GM23338 (cell line): Measurements from ENCODE around the gene PHKG2. TPM values are rescaled to one million over a fixed set of nuclear protein-coding genes. Genes with fewer than 3 reads are reported as not detected.
A peak's percentile ranks its signal among the peaks of the same experiment; 100 is the strongest.

ENCODE experiments used
- ATAC-seq: fragments of 200-7000 bp; cut with Tn5 transposase; 3 replicates; pipeline ENCODE4 v1.9.1; 2020
- DNase-seq: peaks from one replicate; pipeline ENCODE4 v3.0.0-alpha.2; 2015; ENCODE audit warnings: low spot score
- H2AFZ ChIP-seq: fragments of 200-600 bp; sonication (generic); 2 replicates; pipeline ENCODE4 v1.8.0; 2016; ENCODE audit warnings: antibody characterized with exemption, mild to moderate bottlenecking, moderate library complexity
- H3F3A ChIP-seq: fragments of 200-600 bp; sonication (generic); replicated peaks from 2 replicates; pipeline ENCODE4 v1.8.0; 2017; ENCODE audit warnings: antibody characterized with exemption, mixed run types, low read depth
- H3K27ac ChIP-seq: fragments of 200-600 bp; sonication (generic); 2 replicates; pipeline ENCODE4 v1.6.1; 2016; ENCODE audit warnings: low read depth
- H3K27me3 ChIP-seq: fragments of 200-600 bp; sonication (generic); 2 replicates; pipeline ENCODE4 v1.8.0; 2016; ENCODE audit warnings: mild to moderate bottlenecking, mixed run types, moderate library complexity; ENCODE audit not compliant: insufficient read depth
- H3K36me3 ChIP-seq: fragments of 200-600 bp; sonication (generic); 2 replicates; pipeline ENCODE4 v1.8.0; 2016; ENCODE audit warnings: mild to moderate bottlenecking; ENCODE audit not compliant: insufficient read depth
- H3K4me1 ChIP-seq: fragments of 200-600 bp; sonication (generic); 2 replicates; pipeline ENCODE4 v1.8.0; 2016; ENCODE audit warnings: mild to moderate bottlenecking, moderate library complexity; ENCODE audit not compliant: insufficient read depth
- H3K4me2 ChIP-seq: fragments of 200-600 bp; sonication (generic); 2 replicates; pipeline ENCODE4 v1.7.1; 2017; ENCODE audit warnings: mixed run types
- H3K4me3 ChIP-seq: fragments of 200-600 bp; sonication (generic); 2 replicates; pipeline ENCODE4 v1.6.1; 2016; ENCODE audit warnings: mixed run types
- H3K79me2 ChIP-seq: fragments of 200-600 bp; sonication (generic); replicated peaks from 2 replicates; pipeline ENCODE4 v1.8.0; 2017; ENCODE audit warnings: mild to moderate bottlenecking; ENCODE audit not compliant: insufficient read depth
- H3K9me2 ChIP-seq: fragments of 200-600 bp; sonication (generic); 2 replicates; pipeline ENCODE4 v1.8.0; 2017; ENCODE audit not compliant: insufficient read depth
- H4K20me1 ChIP-seq: fragments of 200-600 bp; sonication (generic); replicated peaks from 2 replicates; pipeline ENCODE4 v1.8.0; 2017; ENCODE audit warnings: mild to moderate bottlenecking; ENCODE audit not compliant: insufficient read depth
- H3K27ac Mint-ChIP-seq: 2 replicates; pipeline ENCODE4 v1.8.0; 2020; ENCODE audit warnings: inconsistent platforms, mild to moderate bottlenecking, moderate library complexity, mixed read lengths
- H3K27me3 Mint-ChIP-seq: 3 replicates; pipeline ENCODE4 v1.8.0; 2022; ENCODE audit warnings: low read depth, mild to moderate bottlenecking, moderate library complexity, mixed read lengths, inconsistent platforms; ENCODE audit not compliant: insufficient read depth, poor library complexity
- H3K36me3 Mint-ChIP-seq: 3 replicates; pipeline ENCODE4 v1.8.0; 2021; ENCODE audit warnings: low read depth, mild to moderate bottlenecking, inconsistent platforms, moderate library complexity, mixed read lengths
- H3K4me1 Mint-ChIP-seq: 3 replicates; pipeline ENCODE4 v1.8.0; 2020; ENCODE audit warnings: mild to moderate bottlenecking, inconsistent platforms, mixed read lengths
- H3K4me3 Mint-ChIP-seq: 3 replicates; pipeline ENCODE4 v1.8.0; 2021; ENCODE audit warnings: moderate library complexity, mild to moderate bottlenecking, inconsistent platforms, mixed read lengths
- H3K9me3 Mint-ChIP-seq: 3 replicates; pipeline ENCODE4 v1.8.0; 2020; ENCODE audit warnings: moderate library complexity, mild to moderate bottlenecking, inconsistent platforms, mixed read lengths
- CREB1 ChIP-seq: fragments of 250-450 bp; sonication (Bioruptor Pico); IDR thresholded peaks from 2 replicates; pipeline ENCODE4 v1.5.0; 2020; ENCODE audit warnings: low read depth, mild to moderate bottlenecking, moderate library complexity
- EZH2 ChIP-seq: fragments of 200-600 bp; sonication (generic); IDR thresholded peaks from one replicate; pipeline ENCODE4 v1.8.0; 2017; ENCODE audit warnings: antibody characterized with exemption, mild to moderate bottlenecking, low read depth; ENCODE audit not compliant: unreplicated experiment
- NANOG ChIP-seq: IDR thresholded peaks from 2 replicates; pipeline ENCODE4 v1.6.1; 2016; ENCODE audit warnings: antibody characterized with exemption, borderline replicate concordance
- POLR2AphosphoS5 ChIP-seq: IDR thresholded peaks from 2 replicates; pipeline ENCODE4 v1.6.1; 2016; ENCODE audit warnings: antibody characterized with exemption, low read depth
- STAT1 ChIP-seq: IDR thresholded peaks from one replicate; pipeline ENCODE4 v1.6.1; 2016; ENCODE audit warnings: antibody characterized with exemption; ENCODE audit not compliant: unreplicated experiment
- ZNF331 ChIP-seq: fragments of 250-450 bp; sonication (Bioruptor Pico); IDR thresholded peaks from 2 replicates; pipeline ENCODE4 v1.5.0; 2020; ENCODE audit warnings: low read depth, mild to moderate bottlenecking, moderate library complexity
- polyA plus RNA-seq: library from polyadenylated mRNA; unstranded; fragments of >200 nt; fragmentation: Nextera tagmentation; extraction: Ambion mirVana; gene quantifications from 2 replicates; pipeline ENCODE4 v1.2.1, GENCODE V29; 2016
- total RNA-seq: library from RNA; depleted of rRNA; stranded (reverse); fragments of >200 nt; shearing (Covaris generic); gene quantifications from 2 replicates; pipeline ENCODE4 v1.2.3, GENCODE V29; 2014
- TF ChIP-seq, protein P1 (sequence below): IDR thresholded peaks from 2 replicates; pipeline ENCODE4 v1.6.1; 2016; ENCODE audit warnings: antibody characterized with exemption
- TF ChIP-seq, protein P2 (sequence below), 2 experiments: fragments of 200-600 bp in 1 of 2; sonication (generic) in 1 of 2; conservative IDR thresholded peaks; 2 replicates each; pipeline versions ENCODE4 v1.5.1 to v1.6.1; 2016 to 2017; ENCODE audit warnings: antibody characterized with exemption in 2 of 2, low read depth in 2 of 2, mild to moderate bottlenecking in 2 of 2, moderate library complexity in 1 of 2

PHKG2 gene
- total and polyA plus RNA-seq, 2 experiments from 2014 or later = 26.9 to 27.0 TPM

DNA sequence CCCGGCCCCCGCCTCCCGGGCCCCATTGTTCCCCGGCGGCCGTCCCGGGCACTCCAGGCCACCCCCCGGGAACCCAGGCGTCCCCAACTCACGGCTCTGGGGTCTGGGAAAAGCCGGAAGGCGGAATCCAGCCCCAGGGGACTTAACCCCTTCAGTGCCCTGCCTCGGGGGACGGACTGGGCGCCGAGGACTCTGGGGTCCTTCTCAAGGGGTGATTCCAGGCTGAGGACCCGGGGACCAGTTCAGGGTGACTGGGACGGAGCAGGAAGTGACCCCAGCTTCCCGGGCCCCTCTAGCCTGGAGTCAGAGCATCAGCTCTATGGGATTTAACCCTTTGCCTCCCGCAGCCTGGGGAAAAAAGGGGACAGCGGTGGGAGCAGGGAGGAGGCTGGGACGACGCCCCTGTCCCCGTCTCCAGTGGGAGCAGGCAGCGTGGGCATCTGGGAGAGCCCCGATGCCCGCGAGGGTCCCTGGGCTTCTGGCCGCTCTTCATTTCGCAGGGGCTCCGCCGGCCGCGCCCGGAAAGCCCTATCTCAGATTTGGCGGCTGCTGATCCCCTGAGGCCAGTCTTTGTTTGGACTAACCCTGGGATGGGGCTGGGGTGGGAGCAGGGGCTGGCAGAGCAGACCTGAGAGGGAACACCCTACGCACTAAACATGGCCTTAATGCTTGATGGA is 38.8 kb downstream of the PHKG2 start, which contains the start of gene ZNF629:
ZNF629 (minus strand) TSS at position 270 of the 677 bp plus-strand sequence. CDS start 2,723 bp downstream, outside the sequence.
- no peaks in the 10 kb centered on the region; the same call in 1 of the 2 replicates for H4K20me1 ChIP-seq
- ATAC-seq (peak; percentile 88), DNase-seq (peak; percentile 95)
- H3K4me2 ChIP-seq = peak within 1 kb of the TSS; percentile 99
- H3F3A ChIP-seq = 0 out of 2 replicates have a peak, but pooled peaks cover 6% of the 10 kb centered on the region
- H3K27me3 ChIP-seq = no peaks in the 10 kb centered on the region
- peak within 1 kb of the TSS; percentile 90 for H3K27ac Mint-ChIP-seq
- H3K4me3 Mint-ChIP-seq = peak within 1 kb of the TSS; percentile 88
- peaks cover 13% of the 10 kb centered on the region for H3K36me3 Mint-ChIP-seq
- peak within 1 kb of the TSS; percentile 100 for H2AFZ ChIP-seq
- peaks cover 3% of the 10 kb centered on the region; the same call in 1 of the 2 replicates for H3K36me3 ChIP-seq
- peak within 1 kb of the TSS; percentile 69; the same call in 1 of the 2 replicates for H3K27ac ChIP-seq
- peak within 1 kb of the TSS; percentile 95 for H3K4me3 ChIP-seq
- H3K79me2 ChIP-seq = peaks cover 17% of the 10 kb centered on the region
- peaks cover 19% of the 10 kb centered on the region for H3K4me1 Mint-ChIP-seq
- no peaks in the 10 kb centered on the region for H3K9me2 ChIP-seq
- H3K27me3 Mint-ChIP-seq = peaks cover 6% of the 10 kb centered on the region
- TF ChIP-seq, protein P1, sequence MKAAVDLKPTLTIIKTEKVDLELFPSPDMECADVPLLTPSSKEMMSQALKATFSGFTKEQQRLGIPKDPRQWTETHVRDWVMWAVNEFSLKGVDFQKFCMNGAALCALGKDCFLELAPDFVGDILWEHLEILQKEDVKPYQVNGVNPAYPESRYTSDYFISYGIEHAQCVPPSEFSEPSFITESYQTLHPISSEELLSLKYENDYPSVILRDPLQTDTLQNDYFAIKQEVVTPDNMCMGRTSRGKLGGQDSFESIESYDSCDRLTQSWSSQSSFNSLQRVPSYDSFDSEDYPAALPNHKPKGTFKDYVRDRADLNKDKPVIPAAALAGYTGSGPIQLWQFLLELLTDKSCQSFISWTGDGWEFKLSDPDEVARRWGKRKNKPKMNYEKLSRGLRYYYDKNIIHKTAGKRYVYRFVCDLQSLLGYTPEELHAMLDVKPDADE = peak; percentile 64; the same call in 1 of the 2 replicates
- TF ChIP-seq POLR2AphosphoS5 = peak; percentile 77
- TF ChIP-seq, protein P2, sequence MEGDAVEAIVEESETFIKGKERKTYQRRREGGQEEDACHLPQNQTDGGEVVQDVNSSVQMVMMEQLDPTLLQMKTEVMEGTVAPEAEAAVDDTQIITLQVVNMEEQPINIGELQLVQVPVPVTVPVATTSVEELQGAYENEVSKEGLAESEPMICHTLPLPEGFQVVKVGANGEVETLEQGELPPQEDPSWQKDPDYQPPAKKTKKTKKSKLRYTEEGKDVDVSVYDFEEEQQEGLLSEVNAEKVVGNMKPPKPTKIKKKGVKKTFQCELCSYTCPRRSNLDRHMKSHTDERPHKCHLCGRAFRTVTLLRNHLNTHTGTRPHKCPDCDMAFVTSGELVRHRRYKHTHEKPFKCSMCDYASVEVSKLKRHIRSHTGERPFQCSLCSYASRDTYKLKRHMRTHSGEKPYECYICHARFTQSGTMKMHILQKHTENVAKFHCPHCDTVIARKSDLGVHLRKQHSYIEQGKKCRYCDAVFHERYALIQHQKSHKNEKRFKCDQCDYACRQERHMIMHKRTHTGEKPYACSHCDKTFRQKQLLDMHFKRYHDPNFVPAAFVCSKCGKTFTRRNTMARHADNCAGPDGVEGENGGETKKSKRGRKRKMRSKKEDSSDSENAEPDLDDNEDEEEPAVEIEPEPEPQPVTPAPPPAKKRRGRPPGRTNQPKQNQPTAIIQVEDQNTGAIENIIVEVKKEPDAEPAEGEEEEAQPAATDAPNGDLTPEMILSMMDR (conservative IDR thresholded peaks at IDR 0.05; ENCODE audit: low read depth in 2 of 2) = no peak
- peak; percentile 65 for TF ChIP-seq CREB1
- H3K9me3 Mint-ChIP-seq = no peaks in the 10 kb centered on the region
- H3K4me1 ChIP-seq = peaks cover 3% of the 10 kb centered on the region; the same call in 1 of the 2 replicates

DNA sequence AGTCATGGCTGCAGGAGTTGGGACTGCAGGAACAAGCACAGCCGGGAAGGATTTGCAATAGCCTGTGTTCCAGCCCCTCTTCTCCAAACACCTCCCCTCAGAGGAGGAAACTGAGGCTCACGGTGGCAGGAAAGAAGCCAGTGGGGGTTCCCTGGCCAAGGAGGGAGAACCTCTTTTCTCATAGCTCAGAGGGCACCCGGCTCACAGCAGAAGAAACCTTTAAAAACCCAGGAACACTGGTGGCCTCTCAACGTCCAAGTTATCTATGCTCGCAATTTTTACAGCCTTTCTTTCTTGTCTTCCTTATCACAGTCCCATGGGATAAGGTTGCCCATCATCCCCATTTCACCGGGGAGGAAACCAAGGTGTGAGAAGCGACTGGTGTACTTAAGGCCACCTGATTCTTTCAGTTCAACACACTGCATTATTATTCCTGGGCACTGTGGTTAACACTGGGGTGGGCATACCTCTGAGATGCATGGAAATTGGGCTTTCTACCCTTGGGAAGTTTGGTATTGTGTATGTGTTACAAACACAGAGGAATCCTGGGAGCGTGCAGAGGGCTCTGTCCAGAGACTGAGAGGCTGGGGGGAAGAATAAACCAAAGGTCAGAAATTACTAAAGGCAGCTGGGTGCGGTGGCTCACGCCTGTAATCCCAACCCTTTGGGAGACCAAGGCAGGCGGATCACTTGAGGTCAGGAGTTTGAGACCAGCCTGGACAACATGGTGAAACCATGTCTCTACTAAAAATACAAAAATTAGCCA is 39.6 kb downstream of the PHKG2 start:
- peaks cover 6% of the 10 kb centered on the region for H3K27me3 Mint-ChIP-seq
- Histone ChIP-seq H3K9me2 (no peaks in the 10 kb centered on the region), H3K27me3 (no peaks in the 10 kb centered on the region), H3K4me3 (peak overlapping the region; percentile 95), H3K4me1 (peaks cover 3% of the 10 kb centered on the region; the same call in 1 of the 2 replicates), H4K20me1 (no peaks in the 10 kb centered on the region; the same call in 1 of the 2 replicates), H3K79me2 (peaks cover 17% of the 10 kb centered on the region), H3F3A (0 out of 2 replicates have a peak, but pooled peaks cover 6% of the 10 kb centered on the region), H3K36me3 (no peaks in the 10 kb centered on the region), H2AFZ (peak overlapping the region; percentile 100), H3K27ac (0 out of 2 replicates have a peak overlapping the region, but pooled peaks have one; percentile 69), H3K4me2 (peak overlapping the region; percentile 92)
- H3K4me3 Mint-ChIP-seq = peak overlapping the region; percentile 88
- no peak overlapping the region; the same call in 1 of the 2 replicates for H3K27ac Mint-ChIP-seq
- no peaks in the 10 kb centered on the region for H3K9me3 Mint-ChIP-seq
- no peak for TF ChIP-seq STAT1
- no peak for TF ChIP-seq EZH2
- no peak for TF ChIP-seq ZNF331 (CRISPR knock-in tag)
- TF ChIP-seq NANOG = no peak
- DNase-seq (no peak), ATAC-seq (no peak)
- H3K36me3 Mint-ChIP-seq = peaks cover 9% of the 10 kb centered on the region
- H3K4me1 Mint-ChIP-seq = peaks cover 19% of the 10 kb centered on the region
